DND-41 (cell line): ENCODE measurements around the gene PTPN12.

Experiments
- ATAC-seq: fragments of 200-7000 bp; cut with Tn5 transposase; 3 replicates; pipeline ENCODE4 v1.9.1; 2021; ENCODE audit warnings: low read depth; ENCODE audit not compliant: insufficient read depth
- DNase-seq: peaks from one replicate; pipeline ENCODE4 v3.0.0-alpha.2; 2020
- H2AFZ ChIP-seq: 2 replicates; pipeline ENCODE4 v1.6.0; 2012; ENCODE audit warnings: low read depth, low read length
- H3K27ac ChIP-seq: 2 replicates; pipeline ENCODE4 v1.5.1; 2012; ENCODE audit warnings: low read length, inconsistent platforms
- H3K27me3 ChIP-seq: fragments of 200-600 bp; sonication (generic); 2 replicates; pipeline ENCODE4 v1.6.0; 2012; ENCODE audit warnings: low read length, mild to moderate bottlenecking, inconsistent platforms; ENCODE audit not compliant: insufficient read depth, poor library complexity
- H3K36me3 ChIP-seq: 2 replicates; pipeline ENCODE4 v1.5.1; 2012; ENCODE audit warnings: low read length, inconsistent platforms; ENCODE audit not compliant: insufficient read depth
- H3K4me1 ChIP-seq: 2 replicates; pipeline ENCODE4 v1.5.1; 2012; ENCODE audit warnings: mild to moderate bottlenecking, low read length; ENCODE audit not compliant: insufficient read depth
- H3K4me2 ChIP-seq: 2 replicates; pipeline ENCODE4 v1.6.0; 2012; ENCODE audit warnings: mild to moderate bottlenecking, moderate library complexity, low read length, inconsistent platforms; ENCODE audit not compliant: insufficient read depth
- H3K4me3 ChIP-seq, 2 experiments: fragments of 200-600 bp in 1 of 2; shearing (Covaris generic) in 1 of 2; 2 replicates each; pipeline ENCODE4 v1.5.1; 2012 to 2016; ENCODE audit warnings: inconsistent platforms in 2 of 2, low read length in 2 of 2, mild to moderate bottlenecking in 2 of 2, low read depth in 1 of 2, moderate library complexity in 1 of 2
- H3K79me2 ChIP-seq: 2 replicates; pipeline ENCODE4 v1.6.0; 2012; ENCODE audit warnings: low read length, inconsistent platforms; ENCODE audit not compliant: insufficient read depth
- H3K9ac ChIP-seq: 2 replicates; pipeline ENCODE4 v1.6.0; 2012; ENCODE audit warnings: low read depth, mild to moderate bottlenecking, inconsistent platforms, low read length, moderate library complexity
- H3K9me3 ChIP-seq: 2 replicates; pipeline ENCODE4 v1.5.1; 2012; ENCODE audit warnings: low read length, moderate library complexity, mild to moderate bottlenecking, inconsistent platforms; ENCODE audit not compliant: insufficient read depth, severe bottlenecking
- H4K20me1 ChIP-seq: 2 replicates; pipeline ENCODE4 v1.6.0; 2012; ENCODE audit warnings: low read length; ENCODE audit not compliant: insufficient read depth
- EZH2 ChIP-seq: IDR thresholded peaks from 3 replicates; pipeline ENCODE4 v1.6.1; 2012; ENCODE audit warnings: borderline replicate concordance, low read depth, mild to moderate bottlenecking, moderate library complexity, low read length, inconsistent platforms; ENCODE audit not compliant: severe bottlenecking
- TF ChIP-seq, protein P1 (sequence below): IDR thresholded peaks from 2 replicates; pipeline ENCODE4 v1.5.1; 2012; ENCODE audit warnings: borderline replicate concordance, low read length, moderate library complexity, mild to moderate bottlenecking; ENCODE audit not compliant: poor library complexity, severe bottlenecking; ENCODE audit errors: extremely low read depth

PTPN12 gene

DNA sequence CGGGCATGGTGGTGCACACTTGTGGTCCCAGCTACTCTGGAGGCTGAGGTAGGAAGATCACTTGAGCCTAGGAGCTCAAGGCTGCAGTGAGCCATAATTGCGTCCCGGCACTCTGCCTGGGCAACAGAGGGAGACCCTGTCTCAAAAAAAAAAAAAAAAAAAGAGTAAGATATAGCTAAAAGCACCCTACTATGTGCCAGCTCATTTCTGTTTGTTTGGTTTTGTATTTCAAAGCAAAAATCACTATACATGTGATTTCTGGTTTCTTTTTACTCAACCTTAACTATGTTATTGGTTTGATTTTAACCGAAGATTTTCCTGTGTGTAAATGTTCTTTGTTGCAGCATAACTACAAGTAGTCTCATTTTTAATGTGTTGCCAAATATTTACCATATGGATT lies 92.7 kb downstream of the PTPN12 start:
- H3K27me3 ChIP-seq, result no peaks in the 10 kb centered on the region
- H3K4me1 ChIP-seq, result no peaks in the 10 kb centered on the region
- no peaks in the 10 kb centered on the region for H3K79me2 ChIP-seq
- no peak overlapping the region for H3K4me2 ChIP-seq
- no peak overlapping the region for H3K27ac ChIP-seq
- ATAC-seq (no peak), DNase-seq (no peak)
- no peak overlapping the region for H2AFZ ChIP-seq
- no peak overlapping the region for H3K9ac ChIP-seq
- H4K20me1 ChIP-seq, result no peaks in the 10 kb centered on the region
- TF ChIP-seq, protein P1, sequence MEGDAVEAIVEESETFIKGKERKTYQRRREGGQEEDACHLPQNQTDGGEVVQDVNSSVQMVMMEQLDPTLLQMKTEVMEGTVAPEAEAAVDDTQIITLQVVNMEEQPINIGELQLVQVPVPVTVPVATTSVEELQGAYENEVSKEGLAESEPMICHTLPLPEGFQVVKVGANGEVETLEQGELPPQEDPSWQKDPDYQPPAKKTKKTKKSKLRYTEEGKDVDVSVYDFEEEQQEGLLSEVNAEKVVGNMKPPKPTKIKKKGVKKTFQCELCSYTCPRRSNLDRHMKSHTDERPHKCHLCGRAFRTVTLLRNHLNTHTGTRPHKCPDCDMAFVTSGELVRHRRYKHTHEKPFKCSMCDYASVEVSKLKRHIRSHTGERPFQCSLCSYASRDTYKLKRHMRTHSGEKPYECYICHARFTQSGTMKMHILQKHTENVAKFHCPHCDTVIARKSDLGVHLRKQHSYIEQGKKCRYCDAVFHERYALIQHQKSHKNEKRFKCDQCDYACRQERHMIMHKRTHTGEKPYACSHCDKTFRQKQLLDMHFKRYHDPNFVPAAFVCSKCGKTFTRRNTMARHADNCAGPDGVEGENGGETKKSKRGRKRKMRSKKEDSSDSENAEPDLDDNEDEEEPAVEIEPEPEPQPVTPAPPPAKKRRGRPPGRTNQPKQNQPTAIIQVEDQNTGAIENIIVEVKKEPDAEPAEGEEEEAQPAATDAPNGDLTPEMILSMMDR, result no peak
- TF ChIP-seq EZH2, result no peak
- H3K9me3 ChIP-seq, result no peaks in the 10 kb centered on the region
- no peak overlapping the region for H3K4me3 ChIP-seq
- peaks cover 8% of the 10 kb centered on the region for H3K36me3 ChIP-seq

DNA sequence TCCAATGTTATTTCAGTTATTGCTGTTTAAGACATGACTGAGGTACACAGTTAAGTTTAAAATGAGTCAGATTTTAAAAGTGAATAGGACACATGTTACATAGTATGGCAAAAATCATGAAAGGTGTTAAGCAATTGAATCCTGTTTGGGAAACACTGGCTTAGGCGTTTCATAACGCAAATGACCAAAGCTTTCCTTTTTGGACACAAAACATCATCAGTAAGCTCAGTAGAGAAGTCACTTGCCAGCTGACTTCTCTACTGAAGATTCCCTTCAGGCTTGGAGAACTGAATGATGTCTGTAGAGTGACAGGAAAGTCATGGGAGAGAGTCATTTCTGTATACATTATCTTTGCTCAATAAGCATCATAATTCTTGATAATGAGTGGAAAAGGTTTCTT lies 94.7 kb downstream of the PTPN12 start:
- Histone ChIP-seq H3K79me2 (no peaks in the 10 kb centered on the region), H3K27ac (no peak overlapping the region), H3K36me3 (peaks cover 6% of the 10 kb centered on the region), H3K9ac (no peak overlapping the region), H4K20me1 (no peaks in the 10 kb centered on the region), H3K4me1 (no peaks in the 10 kb centered on the region), H3K9me3 (no peaks in the 10 kb centered on the region), H3K27me3 (no peaks in the 10 kb centered on the region), H2AFZ (no peak overlapping the region), H3K4me3 (no peak overlapping the region), H3K4me2 (no peak overlapping the region)
- TF ChIP-seq EZH2, result no peak
- TF ChIP-seq, protein P1, result no peak
- DNase-seq (no peak), ATAC-seq (no peak)

DNA sequence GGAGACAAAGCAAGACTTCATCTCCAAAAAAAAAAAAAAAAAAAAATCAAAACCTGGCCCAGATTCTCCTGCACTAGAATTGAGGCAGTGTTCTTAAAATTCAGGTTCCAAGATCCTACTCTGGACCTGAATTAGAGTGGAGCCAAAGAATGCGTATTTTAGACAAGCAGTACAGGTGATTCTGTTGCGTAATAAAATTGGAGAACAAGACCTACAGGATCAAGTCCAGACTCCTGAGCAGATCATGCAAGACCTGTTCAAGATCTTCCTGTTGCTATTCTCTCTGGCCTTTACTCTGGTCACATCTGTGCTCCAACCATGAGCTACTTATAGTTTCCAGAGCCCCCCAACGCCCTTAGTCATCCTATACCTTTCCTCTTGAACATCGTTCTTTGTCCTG lies 107.7 kb downstream of the PTPN12 start:
- no peak for ATAC-seq
- Histone ChIP-seq H4K20me1 (no peaks in the 10 kb centered on the region), H3K9ac (no peak overlapping the region), H3K79me2 (no peaks in the 10 kb centered on the region), H3K4me1 (no peaks in the 10 kb centered on the region), H3K27ac (no peak overlapping the region), H3K4me3 (no peak overlapping the region), H3K27me3 (no peaks in the 10 kb centered on the region), H3K4me2 (no peak overlapping the region), H3K9me3 (no peaks in the 10 kb centered on the region), H2AFZ (no peak overlapping the region), H3K36me3 (no peaks in the 10 kb centered on the region)
- no peak for TF ChIP-seq EZH2
- TF ChIP-seq, protein P1, result no peak
- DNase-seq, result no peak
